ENCODE results near the gene ZNF727. TPM values are rescaled to one million over a fixed set of nuclear protein-coding genes. Genes with fewer than 3 reads are reported as not detected.

The ZNF727 gene
- total RNA-seq, 1 experiment from 2014 or later, result not detected

GRCh38 chr7:64035388-64035787, 9.8 kb upstream of the ZNF727 start:
- no peak overlapping the region for H3K4me3 ChIP-seq (ENCODE audit: low read depth in 2 of 2, low read length in 2 of 2)
- ChIA-PET POLR2A (no interaction called here), CTCF (no interaction called here)
- H3K4me1 ChIP-seq (ENCODE audit: control insufficient read depth, insufficient read depth, low read length), result no peaks in the 10 kb centered on the region
- ATAC-seq (no peak), DNase-seq (ENCODE audit: low read depth, low spot score) (no peak)
- no peaks in the 10 kb centered on the region for H3K27me3 ChIP-seq (ENCODE audit: control insufficient read depth, insufficient read depth, low read length)
- no peaks in the 10 kb centered on the region for H3K36me3 ChIP-seq (ENCODE audit: control insufficient read depth, insufficient read depth, low read length)
- in situ Hi-C loops (cut with HindIII; ENCODE audit: low pct_unique_long_range_greater_than_20kb, low sequenced_read_pairs), result no loop called here
- intact Hi-C loops (cut with micrococcal nuclease; ENCODE audit: unreplicated experiment), result no loop called here
- BruUV-seq (replicated peaks), result no TSS peak
- peaks cover 20% of the 10 kb centered on the region; the same call in 1 of the 2 replicates for H3K9me3 ChIP-seq (ENCODE audit: control insufficient read depth, insufficient read depth, low read depth, low read length)
- no peak overlapping the region for H3K27ac ChIP-seq (ENCODE audit: low read length)
- TF ChIP-seq SIN3A (IDR thresholded peaks at IDR 0.05; ENCODE audit: borderline replicate concordance, insufficient read depth, low read depth, low read length) (no peak), POLR2AphosphoS5 (IDR thresholded peaks at IDR 0.05; ENCODE audit: low read depth, low read length) (no peak), CTCF (IDR thresholded peaks at IDR 0.05) (no peak), REST (IDR thresholded peaks at IDR 0.05; ENCODE audit: insufficient read depth in 1 of 2, low read depth in 2 of 2, low read length in 1 of 2) (no peak), TCF7L2 (IDR thresholded peaks at IDR 0.05; ENCODE audit: low read depth, low read length) (no peak)

GRCh38 chr7:64037095-64037494, 8.1 kb upstream of the ZNF727 start:
- H3K27ac ChIP-seq (ENCODE audit: low read length), result no peak overlapping the region
- ChIA-PET CTCF (no interaction called here), POLR2A (no interaction called here)
- no peak for TF ChIP-seq REST (IDR thresholded peaks at IDR 0.05; ENCODE audit: insufficient read depth in 1 of 2, low read depth in 2 of 2, low read length in 1 of 2)
- no peak for TF ChIP-seq CTCF (IDR thresholded peaks at IDR 0.05)
- TF ChIP-seq SIN3A (IDR thresholded peaks at IDR 0.05; ENCODE audit: borderline replicate concordance, insufficient read depth, low read depth, low read length), result no peak
- no peak for TF ChIP-seq POLR2AphosphoS5 (IDR thresholded peaks at IDR 0.05; ENCODE audit: low read depth, low read length)
- no peak for TF ChIP-seq TCF7L2 (IDR thresholded peaks at IDR 0.05; ENCODE audit: low read depth, low read length)
- no peaks in the 10 kb centered on the region for H3K36me3 ChIP-seq (ENCODE audit: control insufficient read depth, insufficient read depth, low read length)
- DNase-seq (ENCODE audit: low read depth, low spot score), result no peak
- intact Hi-C loops (cut with micrococcal nuclease; ENCODE audit: unreplicated experiment) (no loop called here), in situ Hi-C loops (cut with HindIII; ENCODE audit: low pct_unique_long_range_greater_than_20kb, low sequenced_read_pairs) (no loop called here)
- ATAC-seq, result no peak
- H3K4me3 ChIP-seq (ENCODE audit: low read depth in 2 of 2, low read length in 2 of 2), result no peak overlapping the region
- BruUV-seq (replicated peaks), result no TSS peak
- H3K4me1 ChIP-seq (ENCODE audit: control insufficient read depth, insufficient read depth, low read length), result no peaks in the 10 kb centered on the region
- H3K27me3 ChIP-seq (ENCODE audit: control insufficient read depth, insufficient read depth, low read length), result no peaks in the 10 kb centered on the region
- peaks cover 13% of the 10 kb centered on the region; the same call in 1 of the 2 replicates for H3K9me3 ChIP-seq (ENCODE audit: control insufficient read depth, insufficient read depth, low read depth, low read length)

All from Panc1 (cell line).